Activated B cell treated with CpG ODN at 0.5 μM for 24 hours (primary cell): Measurements from ENCODE around the gene LGALS3. TPM values are rescaled to one million over a fixed set of nuclear protein-coding genes. Genes with fewer than 3 reads are reported as not detected.
A peak's percentile ranks its signal among the peaks of the same experiment; 100 is the strongest.

ENCODE experiments used
- ATAC-seq: fragments of 200-7000 bp; cut with Tn5 transposase; one replicate; pipeline ENCODE4 v1.10.0; 2021; ENCODE audit warnings: low read depth, mild to moderate bottlenecking, moderate library complexity
- CTCF ChIA-PET: fragments of 350-600 bp; sonication (Branson Sonifier 250); formaldehyde crosslinking; loops from one replicate; lab custom pipeline; 2021; ENCODE audit warnings: antibody characterized with exemption; lab: Charles Lee
- POLR2A ChIA-PET: fragments of 350-600 bp; sonication (Branson Sonifier 250); formaldehyde crosslinking; loops from one replicate; lab custom pipeline; 2021; ENCODE audit warnings: antibody characterized with exemption; lab: Charles Lee
- DNase-seq: peaks from one replicate; pipeline ENCODE4 v3.0.0; 2022
- H3K27ac Mint-ChIP-seq: one replicate; pipeline ENCODE4 v1.8.0; 2020; ENCODE audit warnings: mixed read lengths
- H3K27me3 Mint-ChIP-seq: one replicate; pipeline ENCODE4 v1.8.0; 2021; ENCODE audit warnings: mixed read lengths
- H3K36me3 Mint-ChIP-seq: one replicate; pipeline ENCODE4 v1.8.0; 2021; ENCODE audit warnings: low read depth, mixed read lengths
- H3K4me1 Mint-ChIP-seq: one replicate; pipeline ENCODE4 v1.8.0; 2021; ENCODE audit warnings: mixed read lengths
- H3K4me3 Mint-ChIP-seq: one replicate; pipeline ENCODE4 v1.8.0; 2020; ENCODE audit warnings: mild to moderate bottlenecking, mixed read lengths
- H3K9me3 Mint-ChIP-seq: one replicate; pipeline ENCODE4 v1.8.0; 2020; ENCODE audit warnings: mixed read lengths
- CTCF ChIP-seq: fragments of 200-600 bp; IDR thresholded peaks from one replicate; pipeline ENCODE4 v1.8.0; 2022; ENCODE audit warnings: antibody characterized with exemption, mild to moderate bottlenecking
- intact Hi-C: fragments of 100-400 bp; cut with micrococcal nuclease; formaldehyde crosslinking; loops from one replicate; pipeline ENCODE4 v1.15.1; 2024
- total RNA-seq: library from RNA; stranded (reverse); gene quantifications from 2 replicates; pipeline ENCODE4 v1.2.3, GENCODE V29; 2022

Gene LGALS3
- total RNA-seq, 1 donor from 2014 or later = 199 TPM

GRCh38 chr14:55088356-55088755 lies 40.7 kb upstream of the LGALS3 start:
- ChIA-PET CTCF (interaction anchor here (1.0 to 4.5 kb wide), 6 partner anchors 10 to 70 kb away, joined by 3 to 77 read pairs (median 6); partner anchors contain the start of gene MAPK1IP1L), POLR2A (interaction anchor here (1.5 to 3.0 kb wide), 3 partner anchors 16 to 72 kb away, joined by 6 to 13 read pairs (median 10); partner anchors contain the start of gene MAPK1IP1L)
- H3K27ac Mint-ChIP-seq = no peak overlapping the region
- intact Hi-C loops = no loop called here
- no peak overlapping the region for H3K4me3 Mint-ChIP-seq
- no peaks in the 10 kb centered on the region for H3K27me3 Mint-ChIP-seq
- H3K4me1 Mint-ChIP-seq = peaks cover 9% of the 10 kb centered on the region
- DNase-seq (no peak), ATAC-seq (no peak)
- no peaks in the 10 kb centered on the region for H3K36me3 Mint-ChIP-seq
- TF ChIP-seq CTCF = no peak
- no peaks in the 10 kb centered on the region for H3K9me3 Mint-ChIP-seq

- H3K4me1 Mint-ChIP-seq = peaks cover 13% of the 10 kb centered on the region
- H3K4me3 Mint-ChIP-seq = no peak overlapping the region
- H3K27me3 Mint-ChIP-seq = no peaks in the 10 kb centered on the region
- H3K36me3 Mint-ChIP-seq = no peaks in the 10 kb centered on the region
- CTCF ChIA-PET = interaction anchor here (0.9 to 3.2 kb wide), 8 partner anchors 15 to 262 kb away, joined by 3 to 27 read pairs (median 4); no protein-coding TSS in a partner anchor
- no peak for DNase-seq
- intact Hi-C loops = no loop called here
- POLR2A ChIA-PET = interaction anchor here (1.0 to 1.6 kb wide), 2 partner anchors 37 to 41 kb away, joined by 5 to 6 read pairs; partner anchors contain the start of genes LGALS3 and MAPK1IP1L
- TF ChIP-seq CTCF = no peak
- H3K9me3 Mint-ChIP-seq = no peaks in the 10 kb centered on the region
- ATAC-seq = no peak
- no peak overlapping the region for H3K27ac Mint-ChIP-seq
Measured at GRCh38 chr14:55092341-55092740, 36.7 kb upstream of the LGALS3 start.

GRCh38 chr14:55094292-55095157 lies 34.5 kb upstream of the LGALS3 start:
- no peak for DNase-seq
- POLR2A ChIA-PET = interaction anchor here (0.8 to 1.3 kb wide), 3 partner anchors 20 to 43 kb away, joined by 3 to 6 read pairs (median 4); partner anchors contain the start of gene MAPK1IP1L
- no peaks in the 10 kb centered on the region for H3K9me3 Mint-ChIP-seq
- H3K4me1 Mint-ChIP-seq = peaks cover 28% of the 10 kb centered on the region
- no peak for ATAC-seq
- no peaks in the 10 kb centered on the region for H3K36me3 Mint-ChIP-seq
- H3K27ac Mint-ChIP-seq = no peak overlapping the region
- TF ChIP-seq CTCF = no peak
- CTCF ChIA-PET = interaction anchor here (0.7 to 3.2 kb wide), 3 partner anchors 66 to 103 kb away, joined by 3 to 27 read pairs (median 4); no protein-coding TSS in a partner anchor
- intact Hi-C loops = no loop called here
- no peak overlapping the region for H3K4me3 Mint-ChIP-seq
- no peaks in the 10 kb centered on the region for H3K27me3 Mint-ChIP-seq

GRCh38 chr14:55097881-55098560 lies 31.0 kb upstream of the LGALS3 start:
- peak overlapping the region; percentile 95 for H3K27ac Mint-ChIP-seq
- peaks cover 42% of the 10 kb centered on the region for H3K4me1 Mint-ChIP-seq
- no peak for TF ChIP-seq CTCF
- intact Hi-C loops = loop anchor here (1.0 kb wide), 2 partner anchors 26 to 31 kb away; partner anchors contain the start of gene LGALS3
- peak overlapping the region; percentile 75 for H3K4me3 Mint-ChIP-seq
- no peaks in the 10 kb centered on the region for H3K9me3 Mint-ChIP-seq
- no peaks in the 10 kb centered on the region for H3K36me3 Mint-ChIP-seq
- H3K27me3 Mint-ChIP-seq = no peaks in the 10 kb centered on the region
- ChIA-PET POLR2A (interaction anchor here (1.0 to 2.8 kb wide), 5 partner anchors 23 to 97 kb away, joined by 3 to 40 read pairs (median 11); partner anchors contain the start of genes LGALS3 and MAPK1IP1L), CTCF (interaction anchor here (0.8 to 1.8 kb wide), 5 partner anchors 9 to 256 kb away, joined by 3 to 9 read pairs (median 3); no protein-coding TSS in a partner anchor)
- peak; percentile 72 for ATAC-seq
- DNase-seq = no peak
